Thyroid gland (tissue), 4 donors: ENCODE results near the gene SNX8. TPM values are rescaled to one million over a fixed set of nuclear protein-coding genes. Genes with fewer than 3 reads are reported as not detected.

Experiments used
- DNase-seq, 2 donors: peaks; one replicate each; pipeline ENCODE4 v3.0.0-alpha.2; 2019
- H3K27ac ChIP-seq, 3 donors: fragments of 200-600 bp; sonication (generic); 1 replicate in 2 of 3; 2 replicates in 1 of 3; pipeline ENCODE4 v1.5.1; 2016 to 2019; ENCODE audit warnings: mild to moderate bottlenecking in 1 of 3, moderate library complexity in 1 of 3
- H3K27me3 ChIP-seq: fragments of 200-600 bp; sonication (generic); one replicate; pipeline ENCODE4 v1.5.1; 2019
- H3K36me3 ChIP-seq, 2 donors: fragments of 200-600 bp; sonication (generic); one replicate each; pipeline ENCODE4 v1.5.1; 2016 to 2019
- H3K4me1 ChIP-seq, 2 donors: fragments of 200-600 bp; sonication (generic); one replicate each; pipeline ENCODE4 v1.5.1; 2017 to 2019
- H3K4me3 ChIP-seq, 3 donors: fragments of 200-600 bp; sonication (generic); replicated peaks in 1 of 3; 1 replicate in 2 of 3; 2 replicates in 1 of 3; pipeline ENCODE4 v1.5.1; 2016; ENCODE audit warnings: mild to moderate bottlenecking in 1 of 3
- H3K9me3 ChIP-seq: fragments of 200-600 bp; sonication (generic); one replicate; pipeline ENCODE4 v1.5.1; 2017
- CTCF ChIP-seq, 6 experiments: fragments of 200-600 bp in 3 of 6; fragments of 450-650 bp in 3 of 6; sonication (generic) in 3 of 6; IDR thresholded peaks; one replicate each; pipeline ENCODE4 v1.5.1; 2016 to 2019; ENCODE audit warnings: antibody characterized with exemption in 6 of 6, mild to moderate bottlenecking in 2 of 6, inconsistent platforms in 1 of 6, moderate library complexity in 1 of 6
- POLR2A ChIP-seq, 2 donors: fragments of 450-650 bp; IDR thresholded peaks; one replicate each; pipeline ENCODE4 v1.6.1; 2017; ENCODE audit warnings: antibody characterized with exemption in 2 of 2, mild to moderate bottlenecking in 2 of 2, moderate library complexity in 1 of 2
- whole genome bisulfite sequencing, 2 donors: methylation state at CpG; one replicate each; pipeline ENCODE4 v1.1.5; 2017; 5-methylcytosine and 5-hydroxymethylcytosine counted together
- intact Hi-C: fragments of 100-400 bp; cut with DNase I; formaldehyde crosslinking; loops from one replicate; pipeline ENCODE4 v1.15.1; 2023
- total RNA-seq, 4 donors: library from RNA; depleted of rRNA; stranded (reverse); fragments of >200 nt; gene quantifications; one replicate each; pipeline ENCODE4 v1.2.3, GENCODE V29; 2016

SNX8 gene
- total RNA-seq, 4 donors from 2014 or later = 12.0 to 40.5 (median 23.4) TPM

GRCh38 chr7:2213551-2214215 is 100.6 kb downstream of the SNX8 start:
- H3K36me3 ChIP-seq = peaks cover 31 to 49% of the 10 kb centered on the region in 2 donors
- intact Hi-C loops = no loop called here
- H3K27ac ChIP-seq = no peak overlapping the region
- H3K27me3 ChIP-seq = no peaks in the 10 kb centered on the region
- no peak for DNase-seq
- no peaks in the 10 kb centered on the region for H3K4me1 ChIP-seq
- 92 to 95% methylated on average over 14 to 15 of the region's 15 CpGs for WGBS, 2 donors
- no peaks in the 10 kb centered on the region for H3K9me3 ChIP-seq
- H3K4me3 ChIP-seq = no peak overlapping the region
- TF ChIP-seq POLR2A (IDR thresholded peaks at IDR 0.05) = no peak
- no peak for TF ChIP-seq CTCF (IDR thresholded peaks at IDR 0.05)

GRCh38 chr7:2212906-2213305 is 101.3 kb downstream of the SNX8 start:
- H3K27me3 ChIP-seq = no peaks in the 10 kb centered on the region
- TF ChIP-seq POLR2A (IDR thresholded peaks at IDR 0.05) (no peak), CTCF (IDR thresholded peaks at IDR 0.05) (no peak)
- H3K36me3 ChIP-seq = peaks cover 31 to 49% of the 10 kb centered on the region in 2 donors
- no peaks in the 10 kb centered on the region for H3K4me1 ChIP-seq
- intact Hi-C loops = no loop called here
- no peaks in the 10 kb centered on the region for H3K9me3 ChIP-seq
- H3K27ac ChIP-seq = no peak overlapping the region
- no peak for DNase-seq
- 96 to 100% methylated on average over 5 to 7 of the region's 10 CpGs for WGBS, 2 donors
- no peak overlapping the region for H3K4me3 ChIP-seq

- no peaks in the 10 kb centered on the region for H3K4me1 ChIP-seq
- intact Hi-C loops = no loop called here
- no peak overlapping the region for H3K27ac ChIP-seq
- no peaks in the 10 kb centered on the region for H3K27me3 ChIP-seq
- WGBS, 2 donors = 88 to 93% methylated on average over 10 to 13 of the region's 13 CpGs
- no peak overlapping the region for H3K4me3 ChIP-seq
- no peak for DNase-seq
- no peak for TF ChIP-seq POLR2A (IDR thresholded peaks at IDR 0.05)
- TF ChIP-seq CTCF (IDR thresholded peaks at IDR 0.05) = no peak
- peaks cover 24 to 43% of the 10 kb centered on the region in 2 donors for H3K36me3 ChIP-seq
- no peaks in the 10 kb centered on the region for H3K9me3 ChIP-seq
These were observed 102.3 kb downstream of the SNX8 start for GRCh38 chr7:2211926-2212325.

- H3K36me3 ChIP-seq = peaks cover 18 to 37% of the 10 kb centered on the region in 2 donors
- DNase-seq = no peak
These were observed 102.9 kb downstream of the SNX8 start for GRCh38 chr7:2211259-2211880.

More at GRCh38 chr7:2211259-2211880, 102.9 kb downstream of the SNX8 start:
- TF ChIP-seq POLR2A (IDR thresholded peaks at IDR 0.05) (no peak), CTCF (IDR thresholded peaks at IDR 0.05) (no peak)
- WGBS, 2 donors = 84 to 97% methylated on average over 14 to 15 of the region's 15 CpGs
- H3K4me1 ChIP-seq = no peaks in the 10 kb centered on the region
- no peaks in the 10 kb centered on the region for H3K9me3 ChIP-seq
- H3K27me3 ChIP-seq = no peaks in the 10 kb centered on the region
- H3K27ac ChIP-seq = no peak overlapping the region
- no peak overlapping the region for H3K4me3 ChIP-seq
- intact Hi-C loops = no loop called here
